HG02943 (cell line): ENCODE results near the gene MGST2.

Experiments used
- ATAC-seq: cut with Tn5 transposase; IDR thresholded peaks from one replicate; pipeline ENCODE4 v1.9.1; 2021; ENCODE audit warnings: mild to moderate bottlenecking, low read depth, moderate library complexity; ENCODE audit not compliant: unreplicated experiment

Gene MGST2

GRCh38 chr4:139643042-139643895 is 22.4 kb upstream of the MGST2 start:
- no peak for ATAC-seq

- no peak for ATAC-seq
Measured at GRCh38 chr4:139645458-139645857, 20.2 kb upstream of the MGST2 start.

- no peak for ATAC-seq
Measured at GRCh38 chr4:139647184-139647583, 18.4 kb upstream of the MGST2 start.

- ATAC-seq: no peak
Measured at GRCh38 chr4:139647952-139648351, 17.7 kb upstream of the MGST2 start.

- ATAC-seq: peak; percentile 83
Measured at GRCh38 chr4:139651282-139652194, 14.1 kb upstream of the MGST2 start.

GRCh38 chr4:139654516-139654915 is 11.1 kb upstream of the MGST2 start:
- no peak for ATAC-seq

- no peak for ATAC-seq
Measured at GRCh38 chr4:139655116-139655515, 10.5 kb upstream of the MGST2 start.

GRCh38 chr4:139656614-139657486 is 8.8 kb upstream of the MGST2 start:
- ATAC-seq: peak; percentile 67

- ATAC-seq: no peak
Measured at GRCh38 chr4:139658185-139658584, 7.4 kb upstream of the MGST2 start.

GRCh38 chr4:139658586-139659382 is 6.8 kb upstream of the MGST2 start:
- ATAC-seq: no peak

GRCh38 chr4:139659735-139660424 is 5.7 kb upstream of the MGST2 start:
- no peak for ATAC-seq

- no peak for ATAC-seq
Measured at GRCh38 chr4:139660568-139661043, 5.0 kb upstream of the MGST2 start.

- no peak for ATAC-seq
Measured at GRCh38 chr4:139663561-139664138, 2.0 kb upstream of the MGST2 start.

GRCh38 chr4:139664442-139664841 is 1.2 kb upstream of the MGST2 start:
- no peak for ATAC-seq

- ATAC-seq: no peak
Measured at GRCh38 chr4:139665079-139665689, 435 bp upstream of the MGST2 start.

GRCh38 chr4:139666735-139667281 is 1.2 kb downstream of the MGST2 start:
- ATAC-seq: peak; percentile 50

- no peak for ATAC-seq
Measured at GRCh38 chr4:139668036-139668435, 2.4 kb downstream of the MGST2 start.

GRCh38 chr4:139668658-139669201 is 3.1 kb downstream of the MGST2 start:
- ATAC-seq: no peak
